Activated CD4-positive, alpha-beta T cell treated with anti-CD3 and anti-CD28 coated beads, Interleukin-2, amount 10 ng/mL, durations not matched to agents 7 days and 5 days (primary cell): ENCODE measurements around the gene AATF. TPM values are rescaled to one million over a fixed set of nuclear protein-coding genes. Genes with fewer than 3 reads are reported as not detected.

ENCODE experiments used
- CTCF ChIA-PET: fragments of 350-600 bp; sonication (Branson Sonifier 250); formaldehyde crosslinking; loops from one replicate; lab custom pipeline; 2021; ENCODE audit warnings: antibody characterized with exemption; lab: Charles Lee
- POLR2A ChIA-PET: fragments of 350-600 bp; sonication (Branson Sonifier 250); formaldehyde crosslinking; loops from one replicate; lab custom pipeline; 2021; ENCODE audit warnings: antibody characterized with exemption; lab: Charles Lee
- DNase-seq: peaks from one replicate; pipeline ENCODE4 v3.0.0-alpha.2; 2020
- H3K27ac Mint-ChIP-seq: one replicate; pipeline ENCODE4 v1.8.0; 2021; ENCODE audit warnings: mild to moderate bottlenecking, moderate library complexity, mixed read lengths
- H3K27me3 Mint-ChIP-seq: one replicate; pipeline ENCODE4 v1.8.0; 2021; ENCODE audit warnings: mixed read lengths
- H3K36me3 Mint-ChIP-seq: one replicate; pipeline ENCODE4 v1.8.0; 2021; ENCODE audit warnings: low read depth, mixed read lengths
- H3K4me1 Mint-ChIP-seq: one replicate; pipeline ENCODE4 v1.8.0; 2021; ENCODE audit warnings: mixed read lengths
- H3K4me3 Mint-ChIP-seq: one replicate; pipeline ENCODE4 v1.8.0; 2021; ENCODE audit warnings: mild to moderate bottlenecking, moderate library complexity, mixed read lengths
- H3K9me3 Mint-ChIP-seq: one replicate; pipeline ENCODE4 v1.8.0; 2021; ENCODE audit warnings: mixed read lengths
- total RNA-seq, 2 experiments: library from RNA; stranded (reverse); gene quantifications; one replicate each; pipeline ENCODE4 v1.2.3, GENCODE V29; 2021

The AATF gene
- total RNA-seq, 2 experiments from 2014 or later, result 79.6 to 83.6 TPM

DNA sequence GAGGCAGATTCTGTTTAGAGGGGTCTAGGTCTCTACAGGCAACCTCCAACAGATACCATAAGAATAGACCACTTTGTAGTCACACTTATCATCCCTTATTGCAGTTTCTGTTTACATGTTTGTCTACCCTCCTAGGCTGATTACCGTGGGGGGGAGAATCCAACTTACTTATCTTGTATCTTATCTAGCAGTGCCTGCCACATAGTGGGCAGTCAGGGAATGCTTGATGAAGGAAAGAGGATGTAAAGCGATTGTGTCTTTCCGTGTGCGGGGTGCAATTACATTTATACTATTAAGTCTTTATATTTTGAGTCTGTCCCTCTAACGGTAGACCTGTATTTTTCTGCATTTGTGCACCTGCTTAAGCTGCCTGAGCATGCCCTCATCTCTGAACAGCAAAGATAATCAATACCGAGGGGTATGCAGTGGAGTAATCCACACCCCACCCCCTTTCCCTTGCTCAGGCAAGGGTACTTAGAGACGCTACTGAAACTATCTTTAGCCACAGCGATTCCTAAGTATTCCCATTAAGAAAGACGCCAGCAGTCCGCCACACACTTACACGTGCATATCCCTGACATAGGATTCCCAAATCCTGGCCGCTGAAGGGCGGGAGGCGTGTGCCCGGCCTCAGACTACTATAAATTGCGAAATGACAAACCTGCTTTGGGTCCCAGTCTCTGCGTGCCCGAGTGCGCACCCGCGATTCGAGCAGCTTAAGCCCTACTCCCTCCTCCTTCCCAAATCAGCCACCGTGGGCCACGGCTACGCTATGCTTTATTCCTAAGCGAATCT lies 635 bp upstream of the AATF start:
- H3K36me3 Mint-ChIP-seq, result peaks cover 34% of the 10 kb centered on the region
- H3K9me3 Mint-ChIP-seq, result no peaks in the 10 kb centered on the region
- ChIA-PET CTCF (interaction anchor here (1.2 kb wide), 1 partner anchor 10 kb away, joined by 3 read pairs; no protein-coding TSS in a partner anchor), POLR2A (no interaction called here)
- H3K27me3 Mint-ChIP-seq, result peaks cover 45% of the 10 kb centered on the region
- peaks cover 49% of the 10 kb centered on the region for H3K4me1 Mint-ChIP-seq
- no peak for DNase-seq
- H3K27ac Mint-ChIP-seq, result peak overlapping the region; percentile 96
- H3K4me3 Mint-ChIP-seq, result peak overlapping the region; percentile 95

DNA sequence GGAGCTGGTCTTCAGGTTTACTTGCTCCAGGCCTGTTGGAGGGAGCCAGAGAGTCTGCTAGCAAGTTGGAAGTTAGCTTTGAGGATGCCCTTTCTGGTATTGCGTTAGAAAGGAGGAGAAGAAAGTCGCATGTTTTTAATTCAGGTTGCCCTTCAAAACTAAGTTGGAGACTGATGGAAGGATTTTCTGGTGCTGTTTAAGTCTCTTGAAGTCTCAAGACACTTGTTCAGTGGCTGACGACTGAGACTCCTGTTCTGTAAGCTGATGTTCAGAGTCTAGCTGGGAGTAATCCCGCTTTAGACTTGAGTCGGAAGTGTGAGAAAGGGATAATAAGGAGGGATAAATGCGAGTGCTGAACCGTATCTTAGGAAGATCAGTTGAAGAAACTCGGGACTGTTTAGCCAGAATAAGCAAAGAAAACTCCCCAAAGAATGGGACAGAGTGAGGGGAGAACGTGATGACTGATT lies 740 bp downstream of the AATF start:
- H3K4me1 Mint-ChIP-seq, result peaks cover 53% of the 10 kb centered on the region
- H3K36me3 Mint-ChIP-seq, result peaks cover 46% of the 10 kb centered on the region
- no peaks in the 10 kb centered on the region for H3K9me3 Mint-ChIP-seq
- ChIA-PET CTCF (interaction anchor here (1.2 kb wide), 1 partner anchor 12 kb away, joined by 3 read pairs; no protein-coding TSS in a partner anchor), POLR2A (no interaction called here)
- H3K27me3 Mint-ChIP-seq, result peaks cover 34% of the 10 kb centered on the region
- no peak for DNase-seq
- peak overlapping the region; percentile 95 for H3K4me3 Mint-ChIP-seq
- H3K27ac Mint-ChIP-seq, result peak overlapping the region; percentile 96

DNA sequence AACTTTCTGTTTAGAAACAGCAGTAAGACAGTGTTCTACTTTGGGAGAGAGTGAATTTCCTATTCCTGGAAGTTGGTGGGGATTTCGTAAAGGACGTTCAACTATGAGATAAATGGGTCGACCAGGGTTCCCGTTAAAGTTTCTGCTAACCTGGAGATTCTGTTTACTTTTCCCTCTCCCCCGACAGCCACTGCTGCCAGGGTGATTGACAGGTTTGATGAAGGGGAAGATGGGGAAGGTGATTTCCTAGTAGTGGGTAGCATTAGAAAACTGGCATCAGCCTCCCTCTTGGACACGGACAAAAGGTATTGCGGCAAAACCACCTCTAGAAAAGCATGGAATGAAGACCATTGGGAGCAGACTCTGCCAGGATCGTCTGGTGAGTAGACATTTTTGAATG lies 1.3 kb downstream of the AATF start:
- DNase-seq, result no peak
- H3K27me3 Mint-ChIP-seq, result peaks cover 29% of the 10 kb centered on the region
- H3K4me1 Mint-ChIP-seq, result peaks cover 54% of the 10 kb centered on the region
- POLR2A ChIA-PET, result no interaction called here
- H3K9me3 Mint-ChIP-seq, result no peaks in the 10 kb centered on the region
- H3K36me3 Mint-ChIP-seq, result peaks cover 50% of the 10 kb centered on the region
- CTCF ChIA-PET, result no interaction called here
- peak overlapping the region; percentile 96 for H3K27ac Mint-ChIP-seq
- peak overlapping the region; percentile 95 for H3K4me3 Mint-ChIP-seq

DNA sequence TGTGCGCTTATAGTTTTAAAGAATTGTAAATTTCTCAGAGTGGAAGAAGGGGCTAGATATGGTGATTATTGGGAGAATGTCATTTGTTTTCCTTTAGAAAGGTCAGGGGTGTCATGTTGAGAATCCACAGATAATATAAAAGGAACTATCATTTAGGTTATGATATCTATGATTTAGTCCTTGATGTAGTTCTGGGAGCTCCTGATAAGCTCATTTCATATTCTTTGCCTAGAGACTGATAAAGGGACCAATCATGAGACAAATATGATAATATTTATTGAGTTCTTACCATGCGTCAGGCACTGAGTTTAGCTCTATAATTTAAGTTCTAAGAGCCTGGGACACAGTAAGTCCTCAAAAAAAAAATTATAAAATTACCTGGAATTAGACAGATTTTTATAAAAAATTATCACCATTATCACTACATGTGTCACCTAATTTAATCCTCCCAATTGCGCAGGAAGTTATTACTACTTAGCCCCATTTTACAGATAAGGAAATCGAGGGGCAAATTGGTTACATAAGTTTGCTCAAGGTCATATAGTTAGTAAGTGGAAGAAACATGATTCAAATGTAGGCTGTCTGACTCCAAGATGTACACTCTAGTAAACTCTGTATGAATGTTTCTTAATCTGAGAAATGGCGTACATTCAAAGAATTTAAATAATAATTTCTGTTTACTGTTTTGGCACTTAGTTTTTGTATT lies 2.5 kb downstream of the AATF start:
- ChIA-PET CTCF (interaction anchor here (1.0 kb wide), 1 partner anchor 13 kb away, joined by 7 read pairs; no protein-coding TSS in a partner anchor), POLR2A (interaction anchor here (0.6 kb wide), 1 partner anchor 403 kb away, joined by 4 read pairs; no protein-coding TSS in a partner anchor)
- Mint-ChIP-seq H3K36me3 (peaks cover 59% of the 10 kb centered on the region), H3K27ac (no peak overlapping the region), H3K27me3 (peaks cover 18% of the 10 kb centered on the region), H3K4me1 (peaks cover 54% of the 10 kb centered on the region), H3K9me3 (no peaks in the 10 kb centered on the region), H3K4me3 (peak overlapping the region; percentile 33)
- DNase-seq, result no peak

DNA sequence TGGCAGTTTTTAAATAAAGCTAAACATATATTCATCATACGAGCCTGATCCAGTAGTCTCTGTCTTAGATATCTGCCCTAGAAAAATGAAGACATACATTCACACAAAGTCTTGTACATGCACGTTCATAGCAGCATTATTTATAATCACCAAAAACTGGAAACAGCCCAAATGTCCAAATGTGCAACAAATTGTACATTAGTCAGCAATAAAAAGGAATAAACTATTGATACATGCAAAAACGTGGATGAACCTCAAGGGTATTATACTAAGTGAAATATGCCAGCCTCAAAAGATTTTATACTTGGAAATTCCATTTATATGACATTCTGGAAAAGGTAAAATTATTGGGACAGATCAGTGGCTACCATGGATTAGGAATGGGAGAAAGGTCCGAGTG lies 22.8 kb downstream of the AATF start:
- Mint-ChIP-seq H3K9me3 (no peaks in the 10 kb centered on the region), H3K27me3 (no peaks in the 10 kb centered on the region), H3K4me3 (no peak overlapping the region), H3K4me1 (peaks cover 10% of the 10 kb centered on the region), H3K27ac (no peak overlapping the region), H3K36me3 (peaks cover 44% of the 10 kb centered on the region)
- DNase-seq, result no peak
- POLR2A ChIA-PET, result interaction anchor here (0.8 kb wide), 1 partner anchor 51 kb away, joined by 3 read pairs; no protein-coding TSS in a partner anchor
- CTCF ChIA-PET, result no interaction called here

DNA sequence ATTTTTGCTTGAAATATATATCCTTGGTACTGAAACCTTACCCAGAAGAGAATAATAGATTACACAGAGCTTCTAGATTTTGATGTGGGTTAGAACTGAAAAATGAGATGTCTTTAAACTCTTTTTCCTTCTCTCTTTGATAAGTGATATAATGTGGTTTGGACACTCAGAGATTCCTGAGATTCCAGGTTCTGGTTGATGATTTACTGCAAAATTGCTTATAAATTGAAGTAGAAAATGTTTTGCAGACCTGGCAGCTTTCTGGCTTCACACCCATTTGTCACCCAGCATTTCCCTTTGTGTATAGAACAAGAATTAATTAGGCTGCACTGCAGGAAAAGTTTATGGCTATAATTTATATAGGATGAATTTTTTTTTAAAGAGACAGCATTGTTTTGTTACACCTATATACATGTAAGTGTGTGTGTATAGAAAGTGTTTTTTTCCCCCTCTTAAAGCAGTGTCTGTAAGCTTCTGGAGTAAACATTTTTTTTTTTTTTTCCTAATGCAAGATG lies 23.5 kb downstream of the AATF start:
- H3K27ac Mint-ChIP-seq, result no peak overlapping the region
- POLR2A ChIA-PET, result interaction anchor here (0.6 to 0.8 kb wide), 2 partner anchors 50 to 370 kb away, joined by 3 read pairs; no protein-coding TSS in a partner anchor
- CTCF ChIA-PET, result no interaction called here

DNA sequence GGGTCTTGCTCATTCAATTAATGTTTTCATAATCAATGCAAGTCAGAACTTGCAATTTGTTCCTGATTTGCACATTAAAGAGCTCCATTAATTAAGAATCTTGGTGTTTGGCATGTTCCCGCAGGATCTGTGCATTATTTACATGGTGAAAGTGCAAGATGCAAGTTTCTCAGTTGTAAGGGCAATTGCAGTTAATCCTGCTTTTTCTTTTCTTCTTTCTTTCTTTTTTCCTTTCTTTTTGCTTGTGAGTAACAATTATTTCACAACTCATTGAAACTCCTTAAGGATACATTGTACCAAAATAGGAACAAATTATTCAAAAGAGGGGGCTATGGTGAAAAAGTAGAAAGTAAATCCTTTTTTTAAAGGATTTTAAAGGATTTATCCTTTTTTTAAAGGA lies 24.2 kb downstream of the AATF start:
- ChIA-PET CTCF (no interaction called here), POLR2A (no interaction called here)
- H3K9me3 Mint-ChIP-seq, result no peaks in the 10 kb centered on the region
- no peak overlapping the region for H3K27ac Mint-ChIP-seq
- DNase-seq, result no peak
- H3K27me3 Mint-ChIP-seq, result no peaks in the 10 kb centered on the region
- no peak overlapping the region for H3K4me3 Mint-ChIP-seq
- peaks cover 32% of the 10 kb centered on the region for H3K36me3 Mint-ChIP-seq
- peaks cover 10% of the 10 kb centered on the region for H3K4me1 Mint-ChIP-seq

More for the DNA sequence above, 23.5 kb downstream of the AATF start:
- no peak for DNase-seq
- Mint-ChIP-seq H3K4me1 (peaks cover 13% of the 10 kb centered on the region), H3K4me3 (no peak overlapping the region), H3K36me3 (peaks cover 39% of the 10 kb centered on the region), H3K9me3 (no peaks in the 10 kb centered on the region), H3K27me3 (no peaks in the 10 kb centered on the region)

DNA sequence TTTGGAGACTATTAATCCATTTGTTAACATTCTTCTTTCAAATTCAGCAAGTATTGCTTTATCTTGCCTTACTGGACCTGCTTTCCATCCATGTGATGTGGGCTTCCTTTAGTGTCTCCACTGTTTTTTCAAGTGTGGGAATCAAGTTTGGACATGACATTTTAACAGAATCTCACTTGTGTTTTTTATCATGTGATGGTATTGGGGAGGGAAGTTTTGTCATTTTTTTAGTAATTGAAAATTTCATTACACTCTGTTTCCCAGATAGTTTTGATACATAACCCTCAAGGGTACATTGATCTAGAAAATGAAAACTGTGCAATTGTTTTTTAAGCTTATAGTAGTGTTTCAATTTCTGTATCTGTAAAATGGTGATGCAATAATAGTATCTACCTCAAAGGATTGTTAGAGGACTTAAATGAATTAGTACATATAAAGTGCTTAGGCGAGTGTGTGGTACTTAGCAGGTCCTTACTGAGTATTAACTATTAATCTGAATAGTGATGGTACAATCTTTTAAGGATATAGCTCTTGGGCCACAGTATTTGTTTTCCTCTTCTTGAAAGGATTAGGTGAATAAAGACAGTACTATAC lies 27.3 kb downstream of the AATF start:
- no peak overlapping the region for H3K4me3 Mint-ChIP-seq
- no peaks in the 10 kb centered on the region for H3K27me3 Mint-ChIP-seq
- H3K36me3 Mint-ChIP-seq, result peaks cover 18% of the 10 kb centered on the region
- no peaks in the 10 kb centered on the region for H3K9me3 Mint-ChIP-seq
- ChIA-PET POLR2A (no interaction called here), CTCF (no interaction called here)
- no peak for DNase-seq
- peaks cover 5% of the 10 kb centered on the region for H3K4me1 Mint-ChIP-seq
- no peak overlapping the region for H3K27ac Mint-ChIP-seq

DNA sequence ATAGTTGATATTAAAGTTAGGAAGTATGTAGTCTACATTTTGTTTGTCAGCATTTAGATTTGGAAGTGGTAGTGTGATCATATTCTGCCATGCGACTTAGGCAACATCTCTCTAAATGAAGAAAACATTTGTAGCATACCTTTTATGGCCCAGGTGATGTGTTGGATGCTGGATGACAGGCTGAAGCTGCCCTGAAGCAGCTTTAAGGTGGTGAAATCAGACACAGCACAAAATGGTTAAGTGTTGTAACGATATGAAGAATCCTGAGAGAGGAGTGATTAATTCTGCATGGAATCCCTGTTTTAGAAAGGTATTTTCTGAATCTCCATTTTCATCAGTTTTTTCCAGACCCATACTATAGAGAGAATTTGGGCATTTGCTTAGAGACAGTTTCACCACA lies 28.3 kb downstream of the AATF start:
- CTCF ChIA-PET, result no interaction called here
- Mint-ChIP-seq H3K27me3 (no peaks in the 10 kb centered on the region), H3K9me3 (no peaks in the 10 kb centered on the region), H3K4me3 (no peak overlapping the region), H3K36me3 (peaks cover 13% of the 10 kb centered on the region), H3K27ac (no peak overlapping the region), H3K4me1 (peaks cover 5% of the 10 kb centered on the region)
- no peak for DNase-seq
- POLR2A ChIA-PET, result no interaction called here

DNA sequence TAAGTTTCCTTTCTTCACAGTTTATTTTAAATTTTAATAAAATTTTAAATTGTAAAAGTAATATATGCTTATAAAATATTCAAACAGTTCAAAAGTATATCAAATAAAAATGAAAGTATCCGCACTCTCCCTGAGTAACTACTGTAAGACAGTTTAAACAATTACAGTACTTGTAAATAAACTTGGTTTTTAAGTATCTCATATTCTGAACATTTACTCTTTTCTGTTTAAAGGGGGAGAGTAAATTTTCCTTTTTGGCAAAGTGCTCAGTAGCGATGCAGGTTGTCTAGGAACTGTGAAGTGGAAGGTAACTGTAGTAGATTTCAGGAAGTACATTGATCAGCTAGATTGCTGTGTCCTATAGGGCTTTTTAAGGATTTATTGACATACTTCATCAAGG lies 28.8 kb downstream of the AATF start:
- no peak overlapping the region for H3K4me3 Mint-ChIP-seq
- peaks cover 5% of the 10 kb centered on the region for H3K4me1 Mint-ChIP-seq
- no peaks in the 10 kb centered on the region for H3K27me3 Mint-ChIP-seq
- ChIA-PET CTCF (no interaction called here), POLR2A (no interaction called here)
- no peaks in the 10 kb centered on the region for H3K9me3 Mint-ChIP-seq
- no peak overlapping the region for H3K27ac Mint-ChIP-seq
- peaks cover 13% of the 10 kb centered on the region for H3K36me3 Mint-ChIP-seq
- DNase-seq, result no peak

DNA sequence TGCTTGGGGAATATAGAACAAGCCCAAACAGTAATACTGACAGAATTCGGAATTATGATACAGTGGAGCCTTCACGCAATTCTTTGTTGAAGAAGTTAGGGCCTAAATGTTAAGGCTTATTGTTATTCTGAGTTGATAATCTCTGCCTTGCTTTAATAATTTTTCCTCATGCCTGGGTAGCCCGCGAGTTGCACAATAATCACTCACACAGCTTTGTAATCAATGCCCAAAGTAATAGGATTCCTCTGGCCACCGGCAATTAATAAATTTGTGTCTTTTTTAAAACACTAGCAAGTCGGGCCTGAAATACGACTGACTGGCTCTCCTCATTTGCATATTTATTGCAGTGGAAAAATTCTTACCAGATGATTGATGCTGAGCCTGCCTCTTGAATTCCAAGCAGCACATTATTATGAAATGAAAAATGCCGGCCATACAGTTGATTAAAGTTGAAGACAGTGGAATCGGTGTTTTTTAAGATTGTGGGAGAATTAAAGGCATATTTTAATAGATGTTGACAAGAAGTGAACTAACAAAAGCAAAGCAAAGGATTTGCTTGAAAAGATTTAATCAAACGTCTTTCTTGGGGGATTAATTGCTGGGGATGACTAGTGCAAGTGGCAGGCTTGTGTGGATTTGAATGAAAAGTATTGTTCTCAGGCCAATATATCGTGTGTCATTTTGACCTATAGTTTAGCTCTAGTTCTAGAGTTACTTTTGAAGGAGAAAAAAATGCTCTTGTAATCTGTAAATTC lies 30.2 kb downstream of the AATF start:
- Mint-ChIP-seq H3K4me3 (no peak overlapping the region), H3K4me1 (peaks cover 5% of the 10 kb centered on the region), H3K36me3 (peaks cover 12% of the 10 kb centered on the region), H3K27ac (no peak overlapping the region), H3K27me3 (no peaks in the 10 kb centered on the region), H3K9me3 (no peaks in the 10 kb centered on the region)
- no peak for DNase-seq
- CTCF ChIA-PET, result interaction anchor here (0.6 to 1.5 kb wide), 2 partner anchors 10 to 137 kb away, joined by 3 to 4 read pairs; no protein-coding TSS in a partner anchor
- POLR2A ChIA-PET, result no interaction called here

DNA sequence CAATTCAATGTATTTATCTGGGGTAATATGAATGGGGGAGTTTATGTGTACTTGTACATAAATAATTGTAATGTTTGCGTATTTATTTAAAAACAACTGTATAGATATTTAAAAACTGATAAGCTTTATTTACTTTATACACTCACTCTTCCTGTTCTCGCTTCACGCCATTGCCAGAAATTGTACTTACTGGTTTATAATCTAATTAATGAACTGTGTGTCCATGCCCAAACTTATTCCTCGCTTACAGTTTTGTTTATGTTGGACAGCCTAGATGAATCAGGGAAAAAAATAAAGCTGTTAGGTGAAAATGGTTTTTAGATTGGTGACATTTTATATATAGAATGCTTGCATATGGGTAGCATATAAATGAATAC lies 30.8 kb downstream of the AATF start:
- DNase-seq, result no peak
- H3K9me3 Mint-ChIP-seq, result no peaks in the 10 kb centered on the region
- POLR2A ChIA-PET, result no interaction called here
- no peak overlapping the region for H3K4me3 Mint-ChIP-seq
- peaks cover 5% of the 10 kb centered on the region for H3K4me1 Mint-ChIP-seq
- H3K36me3 Mint-ChIP-seq, result peaks cover 12% of the 10 kb centered on the region
- CTCF ChIA-PET, result interaction anchor here (0.6 to 1.5 kb wide), 2 partner anchors 10 to 136 kb away, joined by 3 to 4 read pairs; no protein-coding TSS in a partner anchor
- no peaks in the 10 kb centered on the region for H3K27me3 Mint-ChIP-seq
- no peak overlapping the region for H3K27ac Mint-ChIP-seq
